GM12873 (cell line): ENCODE data around the gene ANKS1B.

Source experiments
- TF ChIP-seq, protein P1 (sequence below): IDR thresholded peaks from 2 replicates; pipeline ENCODE4 v1.5.1; 2012; ENCODE audit warnings: low read depth, mild to moderate bottlenecking, moderate library complexity, low read length, control low read depth; ENCODE audit not compliant: insufficient read depth; ENCODE audit errors: missing control alignments

ANKS1B gene

DNA sequence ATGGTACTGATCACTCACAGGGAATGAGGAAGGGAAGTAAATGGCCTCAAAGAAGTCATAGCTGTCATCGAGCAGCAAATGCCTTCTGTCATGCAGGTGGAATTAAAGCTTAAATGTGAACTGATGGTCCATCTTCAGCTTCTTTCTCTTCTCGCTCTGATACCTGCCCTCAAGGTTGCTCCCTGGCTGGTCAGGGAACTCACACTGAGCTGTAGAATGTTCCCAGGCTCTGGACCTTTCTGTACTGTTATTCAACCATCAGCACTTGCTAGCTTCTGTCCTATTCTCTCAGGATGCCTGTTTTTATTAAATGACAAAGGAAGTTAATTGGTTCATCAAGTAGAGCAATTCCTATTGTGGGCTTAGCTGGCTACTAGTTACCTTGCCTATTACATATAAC lies 875.8 kb downstream of the ANKS1B start:
- TF ChIP-seq, protein P1, sequence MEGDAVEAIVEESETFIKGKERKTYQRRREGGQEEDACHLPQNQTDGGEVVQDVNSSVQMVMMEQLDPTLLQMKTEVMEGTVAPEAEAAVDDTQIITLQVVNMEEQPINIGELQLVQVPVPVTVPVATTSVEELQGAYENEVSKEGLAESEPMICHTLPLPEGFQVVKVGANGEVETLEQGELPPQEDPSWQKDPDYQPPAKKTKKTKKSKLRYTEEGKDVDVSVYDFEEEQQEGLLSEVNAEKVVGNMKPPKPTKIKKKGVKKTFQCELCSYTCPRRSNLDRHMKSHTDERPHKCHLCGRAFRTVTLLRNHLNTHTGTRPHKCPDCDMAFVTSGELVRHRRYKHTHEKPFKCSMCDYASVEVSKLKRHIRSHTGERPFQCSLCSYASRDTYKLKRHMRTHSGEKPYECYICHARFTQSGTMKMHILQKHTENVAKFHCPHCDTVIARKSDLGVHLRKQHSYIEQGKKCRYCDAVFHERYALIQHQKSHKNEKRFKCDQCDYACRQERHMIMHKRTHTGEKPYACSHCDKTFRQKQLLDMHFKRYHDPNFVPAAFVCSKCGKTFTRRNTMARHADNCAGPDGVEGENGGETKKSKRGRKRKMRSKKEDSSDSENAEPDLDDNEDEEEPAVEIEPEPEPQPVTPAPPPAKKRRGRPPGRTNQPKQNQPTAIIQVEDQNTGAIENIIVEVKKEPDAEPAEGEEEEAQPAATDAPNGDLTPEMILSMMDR = no peak

DNA sequence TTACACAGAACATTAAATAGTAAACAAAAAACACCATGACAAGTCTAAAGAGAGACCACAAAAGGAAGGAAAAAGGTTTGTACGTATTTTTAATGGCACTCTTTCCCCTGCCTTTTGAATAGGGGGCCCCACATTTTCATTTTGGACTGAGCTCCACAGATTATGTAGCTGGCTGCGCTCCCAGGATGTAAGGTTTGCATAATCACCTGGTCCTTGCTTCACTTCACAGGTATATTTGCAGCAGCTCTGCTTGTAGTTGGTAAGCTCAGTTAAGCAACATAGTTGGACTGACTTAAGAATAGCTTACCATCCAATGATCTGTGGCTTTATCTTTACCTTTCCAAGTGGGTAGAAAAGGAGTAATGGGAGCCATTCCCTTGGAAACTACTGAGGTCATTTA lies 885.0 kb downstream of the ANKS1B start:
- TF ChIP-seq, protein P1 = no peak

DNA sequence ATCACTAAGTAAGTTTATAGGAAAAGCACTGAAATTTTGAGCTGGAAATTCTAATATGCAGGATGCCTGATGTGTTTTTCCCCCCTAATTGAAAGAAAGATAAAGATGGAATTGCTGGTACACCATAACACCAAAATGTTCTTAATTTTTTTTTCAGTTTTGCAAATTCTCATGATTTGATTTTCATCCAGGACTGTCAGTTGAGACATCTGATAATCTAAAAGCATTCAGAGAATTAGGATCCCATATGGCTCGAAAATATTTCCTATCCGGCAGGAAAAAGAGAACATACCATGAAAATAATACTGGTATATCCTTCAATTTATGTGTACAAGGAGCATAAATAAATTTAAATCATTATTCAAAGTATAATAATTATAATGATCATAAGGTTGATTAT lies 887.6 kb downstream of the ANKS1B start:
- TF ChIP-seq, protein P1 = no peak

DNA sequence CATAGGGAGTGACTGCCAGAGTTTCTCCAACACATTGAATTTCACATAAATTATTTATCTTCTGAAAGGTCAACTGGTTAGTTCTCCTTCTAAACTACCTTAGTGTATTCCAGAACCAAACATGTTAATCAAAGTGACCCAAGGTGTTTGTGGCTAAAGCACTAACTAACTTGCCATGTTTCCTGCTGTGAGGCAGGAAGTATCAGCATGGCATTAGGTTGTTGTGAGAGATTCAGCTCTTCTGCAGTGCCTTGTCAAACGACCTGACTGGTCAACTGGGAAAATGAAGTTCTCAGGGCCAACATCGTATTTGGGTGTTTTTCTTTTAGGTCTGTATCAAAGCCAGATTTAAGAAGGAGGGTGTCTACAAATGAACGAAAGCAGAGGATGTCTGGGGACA lies 891.6 kb downstream of the ANKS1B start:
- TF ChIP-seq, protein P1 = no peak

DNA sequence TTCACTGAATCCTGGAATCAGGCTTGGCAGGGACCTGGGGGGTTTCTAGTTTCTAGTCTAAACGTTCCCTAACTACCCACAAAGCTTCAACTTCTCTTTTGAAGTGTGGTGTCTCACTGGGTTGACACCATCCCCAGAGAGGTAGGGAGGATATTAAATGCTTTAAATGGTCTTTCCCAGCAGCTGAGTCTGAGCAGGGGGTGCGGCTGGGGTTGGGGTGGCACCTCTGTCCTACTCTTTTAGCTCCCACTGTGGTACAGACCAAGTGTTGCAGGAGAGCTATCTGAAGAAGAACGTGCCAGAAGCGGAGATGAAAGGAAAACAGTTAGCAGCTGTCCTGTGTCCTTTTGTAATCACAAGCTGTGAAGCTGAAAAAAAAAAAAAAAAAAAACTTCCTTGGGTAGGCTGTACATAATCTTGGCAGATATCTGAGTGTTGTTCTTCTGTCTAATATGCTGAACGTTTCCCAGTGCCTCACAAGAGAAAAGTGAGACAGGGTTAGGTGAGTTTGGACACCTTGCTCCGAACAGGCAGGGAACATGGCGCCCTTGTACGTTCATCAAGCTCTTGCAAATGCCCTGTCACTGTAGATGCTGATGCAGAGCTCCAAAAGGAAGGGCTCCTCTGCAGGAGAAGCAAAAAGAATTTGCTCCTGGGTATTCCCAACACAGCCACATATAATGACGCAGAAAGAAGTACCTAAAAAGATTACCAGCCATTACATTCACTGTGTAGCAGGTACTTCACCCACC lies 892.5 kb downstream of the ANKS1B start:
- TF ChIP-seq, protein P1 = no peak

DNA sequence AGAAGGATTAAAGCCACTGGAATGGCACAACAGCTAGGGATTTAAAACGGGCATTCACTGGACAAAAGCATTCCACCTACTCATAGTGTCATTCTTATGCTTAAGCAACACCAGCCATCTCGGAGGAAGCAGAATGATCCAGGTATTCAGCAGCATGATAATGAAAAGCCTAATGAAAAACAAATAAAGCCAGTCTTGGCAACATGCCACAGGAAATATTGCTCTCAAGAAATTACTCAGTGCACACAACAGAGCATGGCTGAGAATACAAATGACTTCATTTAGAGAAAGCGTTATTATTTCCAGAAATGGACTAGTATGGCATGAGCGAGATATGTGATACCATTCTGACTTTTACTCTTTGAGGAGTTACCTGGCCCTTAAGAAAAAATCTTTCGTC lies 897.5 kb downstream of the ANKS1B start:
- TF ChIP-seq, protein P1 = no peak

DNA sequence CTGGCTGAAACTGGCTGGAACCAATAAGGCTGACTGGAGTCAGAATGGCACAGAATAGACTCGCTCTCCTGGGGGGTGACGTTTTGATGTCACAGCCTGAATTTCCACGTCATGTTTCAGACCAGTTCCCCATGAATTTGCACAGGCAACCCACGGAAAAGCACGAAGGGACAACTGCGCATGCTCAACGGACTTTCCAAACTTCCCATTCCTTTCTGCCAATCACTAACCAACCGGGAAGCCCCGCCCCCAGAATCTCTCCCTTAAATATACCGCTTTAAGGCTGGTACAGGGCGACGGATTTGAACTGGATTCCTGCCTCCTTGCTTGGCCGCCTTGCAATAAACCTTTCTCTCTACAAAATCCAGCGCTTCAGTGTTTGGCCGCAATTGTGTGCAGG lies 904.9 kb downstream of the ANKS1B start:
- TF ChIP-seq, protein P1 = no peak
